ENCODE results near the gene CDC20. TPM values are rescaled to one million over a fixed set of nuclear protein-coding genes. Genes with fewer than 3 reads are reported as not detected.

Gene CDC20
- polyA plus RNA-seq, 1 of the 3 experiments (the other 2 are of a cell fraction) = 82.7 TPM

GRCh38 chr1:43348343-43348808 lies 10.4 kb upstream of the CDC20 start:
- Histone ChIP-seq H3K4me3 (ENCODE audit: low read depth in 2 of 2, low read length in 1 of 2) (peak overlapping the region; percentile 49 to 56; a peak in 3 of 4 replicates), H3F3A (replicated peaks; ENCODE audit: insufficient read depth) (peaks cover 10% of the 10 kb centered on the region), H3K4me2 (peak overlapping the region; percentile 63; the same call in 1 of the 2 replicates), H2AFZ (ENCODE audit: low read depth) (peak overlapping the region; percentile 74; the same call in 1 of the 2 replicates), H3K9me3 (no peaks in the 10 kb centered on the region), H3K27ac (ENCODE audit: low read depth in 2 of 2, low read length in 1 of 2) (peak overlapping the region in 1 of 2 experiments; percentile 51; a peak in 1 of 4 replicates), H3K9ac (no peak overlapping the region), H3K79me2 (ENCODE audit: insufficient read depth) (no peaks in the 10 kb centered on the region), H3K4me1 (ENCODE audit: control insufficient read depth in 1 of 2, insufficient read depth in 2 of 2, low read depth in 1 of 2, low read length in 1 of 2) (peaks cover 13 to 14% of the 10 kb centered on the region in 2 experiments; a peak in 2 of 4 replicates), H3K9me2 (no peaks in the 10 kb centered on the region), H3K36me3 (replicated peaks in 1 of 2; ENCODE audit: control insufficient read depth in 1 of 2, insufficient read depth in 2 of 2, low read length in 1 of 2) (no peaks in the 10 kb centered on the region), H4K20me1 (ENCODE audit: insufficient read depth) (no peaks in the 10 kb centered on the region), H3K27me3 (ENCODE audit: insufficient read depth) (no peaks in the 10 kb centered on the region)
- TF ChIP-seq TEAD4 (IDR thresholded peaks at IDR 0.05; ENCODE audit: borderline replicate concordance, insufficient read depth) (no peak), PBX3 (IDR thresholded peaks at IDR 0.05) (no peak), RFX5 (IDR thresholded peaks at IDR 0.05; ENCODE audit: low read length) (no peak), POLR2AphosphoS5 (IDR thresholded peaks at IDR 0.05; ENCODE audit: low read depth, low read length) (no peak), MAX (IDR thresholded peaks at IDR 0.05; ENCODE audit: low read depth) (no peak), EZH2phosphoT487 (IDR thresholded peaks at IDR 0.05; ENCODE audit: borderline replicate concordance, low read depth) (no peak), MXI1 (IDR thresholded peaks at IDR 0.05; ENCODE audit: low read depth, low read length) (no peak), FOXJ3 (CRISPR knock-in tag; IDR thresholded peaks at IDR 0.05) (no peak), IRF3 (IDR thresholded peaks at IDR 0.05; ENCODE audit: low read depth, low read length) (no peak), RAD21 (IDR thresholded peaks at IDR 0.05; ENCODE audit: low read length) (no peak), CHD2 (IDR thresholded peaks at IDR 0.05; ENCODE audit: low read length, partially characterized antibody) (no peak), NRF1 (IDR thresholded peaks at IDR 0.05; ENCODE audit: low read depth, low read length) (no peak), REST (IDR thresholded peaks at IDR 0.05; ENCODE audit: low read depth, low read length) (no peak), SMC3 (IDR thresholded peaks at IDR 0.05; ENCODE audit: low read depth, low read length) (no peak)
- WGBS (ENCODE audit: low lambda C conversion rate) = 53% methylated on average over 12 of the region's 22 CpGs
- CTCF ChIA-PET = interaction anchor here (0.8 to 1.3 kb wide), 2 partner anchors 10 to 122 kb away, joined by 3 to 4 read pairs; partner anchors contain the start of gene CDC20
- POLR2A ChIA-PET = interaction anchor here (0.9 to 1.4 kb wide), 2 partner anchors 8 to 10 kb away, joined by 3 to 8 read pairs; partner anchors contain the start of gene CDC20
- DNase-seq = no peak
